T-helper 17 cell (primary cell): ENCODE measurements around the gene KIF5C. TPM values are rescaled to one million over a fixed set of nuclear protein-coding genes. Genes with fewer than 3 reads are reported as not detected.

Experiments used
- ATAC-seq: fragments of 150-1000 bp; cut with Tn5 transposase; 2 replicates; pipeline ENCODE4 v1.10.0; 2021; ENCODE audit warnings: mild to moderate bottlenecking, moderate library complexity
- DNase-seq, 3 donors: peaks; one replicate each; pipeline versions ENCODE4 v3.0.0 to v3.0.0-alpha.2; 2020 to 2021
- H3K9me3 ChIP-seq: one replicate; pipeline ENCODE4 v1.7.0; 2013; ENCODE audit warnings: low read length, mild to moderate bottlenecking; ENCODE audit not compliant: control insufficient read depth, poor library complexity, severe bottlenecking
- H3K27ac Mint-ChIP-seq: one replicate; pipeline ENCODE4 v1.8.0; 2022; ENCODE audit warnings: mild to moderate bottlenecking, moderate library complexity, mixed read lengths
- H3K27me3 Mint-ChIP-seq: one replicate; pipeline ENCODE4 v1.8.0; 2022; ENCODE audit warnings: mixed read lengths
- H3K36me3 Mint-ChIP-seq: one replicate; pipeline ENCODE4 v1.8.0; 2022; ENCODE audit warnings: low read depth, mixed read lengths
- H3K4me1 Mint-ChIP-seq: one replicate; pipeline ENCODE4 v1.8.0; 2022; ENCODE audit warnings: mild to moderate bottlenecking, mixed read lengths
- H3K4me3 Mint-ChIP-seq: one replicate; pipeline ENCODE4 v1.8.0; 2022; ENCODE audit warnings: mild to moderate bottlenecking, moderate library complexity, mixed read lengths
- total RNA-seq, 4 donors: library from RNA in 2 of 4; stranded (reverse) in 2 of 4; gene quantifications; one replicate each; pipeline ENCODE4 v1.2.3 and lab custom pipeline; 2022 to 2026

KIF5C gene
- total RNA-seq, 2 donors from 2014 or later: 32.0 to 41.6 TPM

- no peaks in the 10 kb centered on the region for H3K9me3 ChIP-seq
- Mint-ChIP-seq H3K36me3 (no peaks in the 10 kb centered on the region), H3K27ac (no peak overlapping the region), H3K27me3 (no peaks in the 10 kb centered on the region), H3K4me1 (peaks cover 12% of the 10 kb centered on the region), H3K4me3 (peak overlapping the region; percentile 31)
- ATAC-seq (no peak), DNase-seq (no peak)
Observed at GRCh38 chr2:149064856-149065630, 190.0 kb downstream of the KIF5C start.

- H3K27me3 Mint-ChIP-seq: peaks cover 3% of the 10 kb centered on the region
- no peaks in the 10 kb centered on the region for H3K9me3 ChIP-seq
- ATAC-seq: no peak
- H3K4me3 Mint-ChIP-seq: no peak overlapping the region
- peaks cover 23% of the 10 kb centered on the region for H3K4me1 Mint-ChIP-seq
- peaks cover 3% of the 10 kb centered on the region for H3K36me3 Mint-ChIP-seq
- peak overlapping the region; percentile 82 for H3K27ac Mint-ChIP-seq
- DNase-seq: no peak
Observed at GRCh38 chr2:149068225-149068995, 193.4 kb downstream of the KIF5C start.

GRCh38 chr2:149068996-149069888, 194.2 kb downstream of the KIF5C start:
- DNase-seq (peak in 2 of 3 donors; percentile 13 to 21), ATAC-seq (peak; percentile 99)
- H3K9me3 ChIP-seq: no peaks in the 10 kb centered on the region
- Mint-ChIP-seq H3K27ac (peak overlapping the region; percentile 82), H3K36me3 (peaks cover 3% of the 10 kb centered on the region), H3K4me1 (peaks cover 25% of the 10 kb centered on the region), H3K4me3 (no peak overlapping the region), H3K27me3 (peaks cover 7% of the 10 kb centered on the region)

GRCh38 chr2:149070681-149071320, 195.8 kb downstream of the KIF5C start:
- H3K27me3 Mint-ChIP-seq: peaks cover 15% of the 10 kb centered on the region

GRCh38 chr2:149075105-149075504, 200.1 kb downstream of the KIF5C start:
- H3K27me3 Mint-ChIP-seq: peaks cover 26% of the 10 kb centered on the region
- ATAC-seq (no peak), DNase-seq (no peak)
- H3K4me3 Mint-ChIP-seq: no peak overlapping the region
- H3K4me1 Mint-ChIP-seq: peaks cover 17% of the 10 kb centered on the region
- peaks cover 3% of the 10 kb centered on the region for H3K36me3 Mint-ChIP-seq
- H3K27ac Mint-ChIP-seq: no peak overlapping the region
- no peaks in the 10 kb centered on the region for H3K9me3 ChIP-seq

More at GRCh38 chr2:149070681-149071320, 195.8 kb downstream of the KIF5C start:
- no peak overlapping the region for H3K27ac Mint-ChIP-seq
- peaks cover 3% of the 10 kb centered on the region for H3K36me3 Mint-ChIP-seq
- ATAC-seq: no peak
- no peak for DNase-seq
- H3K9me3 ChIP-seq: no peaks in the 10 kb centered on the region
- H3K4me3 Mint-ChIP-seq: no peak overlapping the region
- H3K4me1 Mint-ChIP-seq: peaks cover 28% of the 10 kb centered on the region

GRCh38 chr2:149075853-149076252, 200.8 kb downstream of the KIF5C start:
- Mint-ChIP-seq H3K27ac (no peak overlapping the region), H3K27me3 (peaks cover 28% of the 10 kb centered on the region), H3K4me1 (peaks cover 14% of the 10 kb centered on the region), H3K4me3 (no peak overlapping the region), H3K36me3 (peaks cover 3% of the 10 kb centered on the region)
- DNase-seq (no peak), ATAC-seq (no peak)
- H3K9me3 ChIP-seq: no peaks in the 10 kb centered on the region

Other genes with a start within 250 kb of the KIF5C start
- 10 to 100 TPM; 76.5 to 89.0 TPM for gene EPC2, start 230.5 kb upstream of the KIF5C start, total RNA-seq
- 1 to 10 TPM in 1 of 2 donors, not detected in 1; 1.4 TPM for gene LYPD6B, start 163.5 kb downstream of the KIF5C start, total RNA-seq